ENCODE measurements around the gene GPR33. TPM values are rescaled to one million over a fixed set of nuclear protein-coding genes. Genes with fewer than 3 reads are reported as not detected.

GPR33 gene
- total and polyA plus RNA-seq, 2 of the 8 experiments (the other 6 are each of a cell fraction or from before 2014, with no cell fraction given) = not detected

GRCh38 chr14:31487886-31488285 is at the start of gene GPR33 (continued):
- TF ChIP-seq, protein P1, sequence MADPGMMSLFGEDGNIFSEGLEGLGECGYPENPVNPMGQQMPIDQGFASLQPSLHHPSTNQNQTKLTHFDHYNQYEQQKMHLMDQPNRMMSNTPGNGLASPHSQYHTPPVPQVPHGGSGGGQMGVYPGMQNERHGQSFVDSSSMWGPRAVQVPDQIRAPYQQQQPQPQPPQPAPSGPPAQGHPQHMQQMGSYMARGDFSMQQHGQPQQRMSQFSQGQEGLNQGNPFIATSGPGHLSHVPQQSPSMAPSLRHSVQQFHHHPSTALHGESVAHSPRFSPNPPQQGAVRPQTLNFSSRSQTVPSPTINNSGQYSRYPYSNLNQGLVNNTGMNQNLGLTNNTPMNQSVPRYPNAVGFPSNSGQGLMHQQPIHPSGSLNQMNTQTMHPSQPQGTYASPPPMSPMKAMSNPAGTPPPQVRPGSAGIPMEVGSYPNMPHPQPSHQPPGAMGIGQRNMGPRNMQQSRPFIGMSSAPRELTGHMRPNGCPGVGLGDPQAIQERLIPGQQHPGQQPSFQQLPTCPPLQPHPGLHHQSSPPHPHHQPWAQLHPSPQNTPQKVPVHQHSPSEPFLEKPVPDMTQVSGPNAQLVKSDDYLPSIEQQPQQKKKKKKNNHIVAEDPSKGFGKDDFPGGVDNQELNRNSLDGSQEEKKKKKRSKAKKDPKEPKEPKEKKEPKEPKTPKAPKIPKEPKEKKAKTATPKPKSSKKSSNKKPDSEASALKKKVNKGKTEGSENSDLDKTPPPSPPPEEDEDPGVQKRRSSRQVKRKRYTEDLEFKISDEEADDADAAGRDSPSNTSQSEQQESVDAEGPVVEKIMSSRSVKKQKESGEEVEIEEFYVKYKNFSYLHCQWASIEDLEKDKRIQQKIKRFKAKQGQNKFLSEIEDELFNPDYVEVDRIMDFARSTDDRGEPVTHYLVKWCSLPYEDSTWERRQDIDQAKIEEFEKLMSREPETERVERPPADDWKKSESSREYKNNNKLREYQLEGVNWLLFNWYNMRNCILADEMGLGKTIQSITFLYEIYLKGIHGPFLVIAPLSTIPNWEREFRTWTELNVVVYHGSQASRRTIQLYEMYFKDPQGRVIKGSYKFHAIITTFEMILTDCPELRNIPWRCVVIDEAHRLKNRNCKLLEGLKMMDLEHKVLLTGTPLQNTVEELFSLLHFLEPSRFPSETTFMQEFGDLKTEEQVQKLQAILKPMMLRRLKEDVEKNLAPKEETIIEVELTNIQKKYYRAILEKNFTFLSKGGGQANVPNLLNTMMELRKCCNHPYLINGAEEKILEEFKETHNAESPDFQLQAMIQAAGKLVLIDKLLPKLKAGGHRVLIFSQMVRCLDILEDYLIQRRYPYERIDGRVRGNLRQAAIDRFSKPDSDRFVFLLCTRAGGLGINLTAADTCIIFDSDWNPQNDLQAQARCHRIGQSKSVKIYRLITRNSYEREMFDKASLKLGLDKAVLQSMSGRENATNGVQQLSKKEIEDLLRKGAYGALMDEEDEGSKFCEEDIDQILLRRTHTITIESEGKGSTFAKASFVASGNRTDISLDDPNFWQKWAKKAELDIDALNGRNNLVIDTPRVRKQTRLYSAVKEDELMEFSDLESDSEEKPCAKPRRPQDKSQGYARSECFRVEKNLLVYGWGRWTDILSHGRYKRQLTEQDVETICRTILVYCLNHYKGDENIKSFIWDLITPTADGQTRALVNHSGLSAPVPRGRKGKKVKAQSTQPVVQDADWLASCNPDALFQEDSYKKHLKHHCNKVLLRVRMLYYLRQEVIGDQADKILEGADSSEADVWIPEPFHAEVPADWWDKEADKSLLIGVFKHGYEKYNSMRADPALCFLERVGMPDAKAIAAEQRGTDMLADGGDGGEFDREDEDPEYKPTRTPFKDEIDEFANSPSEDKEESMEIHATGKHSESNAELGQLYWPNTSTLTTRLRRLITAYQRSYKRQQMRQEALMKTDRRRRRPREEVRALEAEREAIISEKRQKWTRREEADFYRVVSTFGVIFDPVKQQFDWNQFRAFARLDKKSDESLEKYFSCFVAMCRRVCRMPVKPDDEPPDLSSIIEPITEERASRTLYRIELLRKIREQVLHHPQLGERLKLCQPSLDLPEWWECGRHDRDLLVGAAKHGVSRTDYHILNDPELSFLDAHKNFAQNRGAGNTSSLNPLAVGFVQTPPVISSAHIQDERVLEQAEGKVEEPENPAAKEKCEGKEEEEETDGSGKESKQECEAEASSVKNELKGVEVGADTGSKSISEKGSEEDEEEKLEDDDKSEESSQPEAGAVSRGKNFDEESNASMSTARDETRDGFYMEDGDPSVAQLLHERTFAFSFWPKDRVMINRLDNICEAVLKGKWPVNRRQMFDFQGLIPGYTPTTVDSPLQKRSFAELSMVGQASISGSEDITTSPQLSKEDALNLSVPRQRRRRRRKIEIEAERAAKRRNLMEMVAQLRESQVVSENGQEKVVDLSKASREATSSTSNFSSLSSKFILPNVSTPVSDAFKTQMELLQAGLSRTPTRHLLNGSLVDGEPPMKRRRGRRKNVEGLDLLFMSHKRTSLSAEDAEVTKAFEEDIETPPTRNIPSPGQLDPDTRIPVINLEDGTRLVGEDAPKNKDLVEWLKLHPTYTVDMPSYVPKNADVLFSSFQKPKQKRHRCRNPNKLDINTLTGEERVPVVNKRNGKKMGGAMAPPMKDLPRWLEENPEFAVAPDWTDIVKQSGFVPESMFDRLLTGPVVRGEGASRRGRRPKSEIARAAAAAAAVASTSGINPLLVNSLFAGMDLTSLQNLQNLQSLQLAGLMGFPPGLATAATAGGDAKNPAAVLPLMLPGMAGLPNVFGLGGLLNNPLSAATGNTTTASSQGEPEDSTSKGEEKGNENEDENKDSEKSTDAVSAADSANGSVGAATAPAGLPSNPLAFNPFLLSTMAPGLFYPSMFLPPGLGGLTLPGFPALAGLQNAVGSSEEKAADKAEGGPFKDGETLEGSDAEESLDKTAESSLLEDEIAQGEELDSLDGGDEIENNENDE (IDR thresholded peaks at IDR 0.05; ENCODE audit: insufficient replicate concordance, low read length) = no peak
- no peak for TF ChIP-seq RFX5 (IDR thresholded peaks at IDR 0.05; ENCODE audit: borderline replicate concordance, low read depth, low read length)
- no peak for TF ChIP-seq TEAD4 (IDR thresholded peaks at IDR 0.05; ENCODE audit: low read depth, low read length)
- TF ChIP-seq TAF1 (IDR thresholded peaks at IDR 0.05; ENCODE audit: low read depth, low read length) = no peak
- no peak for TF ChIP-seq USF2 (IDR thresholded peaks at IDR 0.05; ENCODE audit: low read length)
- no peak for TF ChIP-seq SIN3A (conservative IDR thresholded peaks at IDR 0.05 in 1 of 2, IDR thresholded peaks at IDR 0.05 in 1 of 2; ENCODE audit: low read depth in 1 of 2, low read length in 2 of 2)
- no peak for TF ChIP-seq RAD21 (IDR thresholded peaks at IDR 0.05 in 1 of 2, conservative IDR thresholded peaks at IDR 0.05 in 1 of 2; ENCODE audit: low read depth in 2 of 2, low read length in 2 of 2)
- TF ChIP-seq SP4 (IDR thresholded peaks at IDR 0.05; ENCODE audit: low read length) = no peak
- TF ChIP-seq SRF (IDR thresholded peaks at IDR 0.05; ENCODE audit: low read depth, low read length) = no peak
- TF ChIP-seq, protein P2, sequence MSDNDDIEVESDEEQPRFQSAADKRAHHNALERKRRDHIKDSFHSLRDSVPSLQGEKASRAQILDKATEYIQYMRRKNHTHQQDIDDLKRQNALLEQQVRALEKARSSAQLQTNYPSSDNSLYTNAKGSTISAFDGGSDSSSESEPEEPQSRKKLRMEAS (IDR thresholded peaks at IDR 0.05) = no peak

All from H1 (cell line).